SU-DHL-6 (cell line): ENCODE measurements around the gene SMCP.

ENCODE experiments used
- H2AFZ ChIP-seq: fragments of 200-600 bp; sonication (generic); 2 replicates; pipeline ENCODE4 v1.6.1; 2014; ENCODE audit warnings: low read depth, mild to moderate bottlenecking, moderate library complexity, mixed read lengths, antibody characterized with exemption, low read length; ENCODE audit not compliant: severe bottlenecking
- H3F3A ChIP-seq: fragments of 200-600 bp; shearing (Covaris generic); 2 replicates; pipeline ENCODE4 v1.6.0; 2016; ENCODE audit warnings: antibody characterized with exemption, mild to moderate bottlenecking; ENCODE audit not compliant: insufficient read depth
- H3K27ac ChIP-seq: fragments of 200-600 bp; sonication (generic); 2 replicates; pipeline ENCODE4 v1.5.1; 2016; ENCODE audit warnings: low read depth, mild to moderate bottlenecking, low read length, moderate library complexity, mixed read lengths
- H3K27me3 ChIP-seq: fragments of 200-600 bp; sonication (generic), shearing (Covaris generic); 2 replicates; pipeline ENCODE4 v1.6.0; 2014; ENCODE audit warnings: mild to moderate bottlenecking, low read length
- H3K36me3 ChIP-seq: fragments of 200-600 bp; sonication (generic); 2 replicates; pipeline ENCODE4 v1.6.1; 2014; ENCODE audit warnings: mild to moderate bottlenecking, low read length, mixed read lengths
- H3K4me2 ChIP-seq: fragments of 300-600, 200-600 bp; shearing (Covaris generic), sonication (generic); 2 replicates; pipeline ENCODE4 v1.6.0; 2014; ENCODE audit warnings: low read length, low read depth, mild to moderate bottlenecking; ENCODE audit not compliant: poor library complexity, severe bottlenecking
- H3K4me3 ChIP-seq: fragments of 200-600 bp; sonication (generic); 2 replicates; pipeline ENCODE4 v1.5.1; 2014; ENCODE audit warnings: antibody characterized with exemption, low read length, mild to moderate bottlenecking, mixed read lengths; ENCODE audit not compliant: insufficient read depth, poor library complexity, severe bottlenecking
- H3K79me2 ChIP-seq: fragments of 200-600 bp; sonication (generic); 2 replicates; pipeline ENCODE4 v1.6.1; 2014; ENCODE audit warnings: mild to moderate bottlenecking, low read length, moderate library complexity; ENCODE audit not compliant: insufficient read depth
- H3K9ac ChIP-seq: fragments of 200-600 bp; sonication (generic); 2 replicates; pipeline ENCODE4 v1.7.0; 2014; ENCODE audit warnings: mild to moderate bottlenecking, low read length
- H3K9me2 ChIP-seq: fragments of 200-600 bp; sonication (generic); replicated peaks from 2 replicates; pipeline ENCODE4 v1.6.1; 2014; ENCODE audit warnings: low read length; ENCODE audit not compliant: insufficient read depth
- H3K9me3 ChIP-seq: fragments of 200-600 bp; sonication (generic); 2 replicates; pipeline ENCODE4 v1.6.1; 2014; ENCODE audit warnings: low read length, mixed read lengths; ENCODE audit not compliant: insufficient read depth
- H4K20me1 ChIP-seq: fragments of 200-600 bp; sonication (generic); 2 replicates; pipeline ENCODE4 v1.6.1; 2014; ENCODE audit warnings: low read depth, mild to moderate bottlenecking, antibody characterized with exemption, low read length, moderate library complexity, mixed read lengths
- CTCF ChIP-seq: fragments of 200-600 bp; sonication (generic); IDR thresholded peaks from one replicate; pipeline ENCODE4 v1.5.1; 2017; ENCODE audit warnings: antibody characterized with exemption, mild to moderate bottlenecking, low read length, moderate library complexity; ENCODE audit not compliant: insufficient read depth, poor library complexity, severe bottlenecking
- EZH2phosphoT487 ChIP-seq: fragments of 200-600 bp; sonication (generic), shearing (Covaris generic); conservative IDR thresholded peaks from 2 replicates; pipeline ENCODE4 v1.6.1; 2018; ENCODE audit warnings: mild to moderate bottlenecking, antibody characterized with exemption, low read length, moderate library complexity, mixed read lengths

Gene SMCP

GRCh38 chr1:152871731-152872126, 6.4 kb upstream of the SMCP start:
- Histone ChIP-seq H3F3A (no peaks in the 10 kb centered on the region), H3K9ac (no peak overlapping the region), H4K20me1 (no peaks in the 10 kb centered on the region), H3K36me3 (no peaks in the 10 kb centered on the region), H3K4me2 (no peak overlapping the region), H3K79me2 (no peaks in the 10 kb centered on the region), H3K4me3 (no peak overlapping the region), H3K27ac (no peak overlapping the region), H3K27me3 (no peaks in the 10 kb centered on the region), H3K9me3 (no peaks in the 10 kb centered on the region), H3K9me2 (no peaks in the 10 kb centered on the region), H2AFZ (no peak overlapping the region)
- no peak for TF ChIP-seq EZH2phosphoT487
- no peak for TF ChIP-seq CTCF

- no peaks in the 10 kb centered on the region for H3K36me3 ChIP-seq
- H3K27ac ChIP-seq, result no peak overlapping the region
- H3K79me2 ChIP-seq, result no peaks in the 10 kb centered on the region
- no peaks in the 10 kb centered on the region for H3K27me3 ChIP-seq
- no peaks in the 10 kb centered on the region for H3K9me3 ChIP-seq
- H3K4me2 ChIP-seq, result no peak overlapping the region
- H3K9ac ChIP-seq, result no peak overlapping the region
- no peak overlapping the region for H3K4me3 ChIP-seq
- no peak overlapping the region for H2AFZ ChIP-seq
- H4K20me1 ChIP-seq, result no peaks in the 10 kb centered on the region
- no peaks in the 10 kb centered on the region for H3F3A ChIP-seq
- no peaks in the 10 kb centered on the region for H3K9me2 ChIP-seq
- TF ChIP-seq CTCF (no peak), EZH2phosphoT487 (no peak)
Observed at GRCh38 chr1:152873495-152873894, 4.6 kb upstream of the SMCP start.

GRCh38 chr1:152876827-152877226, 1.3 kb upstream of the SMCP start:
- Histone ChIP-seq H4K20me1 (no peaks in the 10 kb centered on the region), H3F3A (no peaks in the 10 kb centered on the region), H2AFZ (no peak overlapping the region), H3K27me3 (no peaks in the 10 kb centered on the region), H3K4me2 (no peak overlapping the region), H3K36me3 (no peaks in the 10 kb centered on the region), H3K27ac (no peak overlapping the region), H3K9me2 (no peaks in the 10 kb centered on the region), H3K9me3 (no peaks in the 10 kb centered on the region), H3K9ac (no peak overlapping the region), H3K4me3 (no peak overlapping the region), H3K79me2 (no peaks in the 10 kb centered on the region)
- TF ChIP-seq CTCF (no peak), EZH2phosphoT487 (no peak)
